ENCODE measurements around the gene ACACA.

Gene ACACA

GRCh38 chr17:37194208-37194607, 212.4 kb downstream of the ACACA start:
- ChIA-PET CTCF (interaction anchor here (0.6 to 2.9 kb wide), 6 partner anchors 11 to 515 kb away, joined by 3 to 9 read pairs (median 4); no protein-coding TSS in a partner anchor), POLR2A (no interaction called here)
- peaks cover 13% of the 10 kb centered on the region; the same call in 1 of the 2 replicates for H3K4me1 ChIP-seq (ENCODE audit: control insufficient read depth, insufficient read depth, low read length)
- no peak for TF ChIP-seq YY2 (tag by site-specific recombination; IDR thresholded peaks at IDR 0.05)
- no peak for TF ChIP-seq KLF7 (tag by site-specific recombination; IDR thresholded peaks at IDR 0.05; ENCODE audit: borderline replicate concordance)
- no peak for TF ChIP-seq ZBTB49 (tag by site-specific recombination; IDR thresholded peaks at IDR 0.05; ENCODE audit: low read depth)
- TF ChIP-seq ZNF776 (tag by site-specific recombination; IDR thresholded peaks at IDR 0.05; ENCODE audit: borderline replicate concordance), result no peak
- no peak for TF ChIP-seq TRIM28 (IDR thresholded peaks at IDR 0.05; ENCODE audit: borderline replicate concordance, low read length)
- TF ChIP-seq ZNF398 (tag by site-specific recombination; IDR thresholded peaks at IDR 0.05), result no peak
- TF ChIP-seq RBAK (tag by site-specific recombination; IDR thresholded peaks at IDR 0.05), result no peak
- no peak for TF ChIP-seq KLF17 (tag by site-specific recombination; IDR thresholded peaks at IDR 0.05)
- no peak for TF ChIP-seq IKZF3 (tag by site-specific recombination; IDR thresholded peaks at IDR 0.05)
- no peak for TF ChIP-seq ZNF280C (tag by site-specific recombination; IDR thresholded peaks at IDR 0.05)
- TF ChIP-seq GLIS1 (tag by site-specific recombination; IDR thresholded peaks at IDR 0.05), result no peak
- TF ChIP-seq ZNF600 (tag by site-specific recombination; IDR thresholded peaks at IDR 0.05), result no peak
- no peak for TF ChIP-seq ZNF112 (tag by site-specific recombination; IDR thresholded peaks at IDR 0.05)
- TF ChIP-seq GLI4 (tag by site-specific recombination; IDR thresholded peaks at IDR 0.05), result no peak
- no peak for TF ChIP-seq PRDM4 (tag by site-specific recombination; IDR thresholded peaks at IDR 0.05)
- TF ChIP-seq ZBTB6 (tag by site-specific recombination; IDR thresholded peaks at IDR 0.05), result no peak
- no peak for TF ChIP-seq SALL2 (tag by site-specific recombination; IDR thresholded peaks at IDR 0.05; ENCODE audit: borderline replicate concordance)
- TF ChIP-seq ZNF610 (tag by site-specific recombination; IDR thresholded peaks at IDR 0.05; ENCODE audit: borderline replicate concordance), result no peak
- H3K9me3 ChIP-seq (ENCODE audit: control insufficient read depth, insufficient read depth, low read depth, low read length), result no peaks in the 10 kb centered on the region
- peaks cover 19 to 23% of the 10 kb centered on the region in 2 experiments for H3K36me3 ChIP-seq (ENCODE audit: control insufficient read depth in 2 of 2, insufficient read depth in 1 of 2, low read length in 2 of 2)
- no peak overlapping the region for H3K4me3 ChIP-seq (ENCODE audit: low read depth, low read length)
- H3K27ac ChIP-seq (ENCODE audit: extremely low read depth, low read depth, low read length), result no peak overlapping the region

All from HEK293 (cell line).